ENCODE results near the gene FCER1G. TPM values are rescaled to one million over a fixed set of nuclear protein-coding genes. Genes with fewer than 3 reads are reported as not detected.

Gene FCER1G
- total and polyA plus RNA-seq, 9 of the 15 experiments (the other 6 are each of a cell fraction or from before 2014, with no cell fraction given), result 0.15 to 0.69 (median 0.31) TPM; not detected in 2

DNA sequence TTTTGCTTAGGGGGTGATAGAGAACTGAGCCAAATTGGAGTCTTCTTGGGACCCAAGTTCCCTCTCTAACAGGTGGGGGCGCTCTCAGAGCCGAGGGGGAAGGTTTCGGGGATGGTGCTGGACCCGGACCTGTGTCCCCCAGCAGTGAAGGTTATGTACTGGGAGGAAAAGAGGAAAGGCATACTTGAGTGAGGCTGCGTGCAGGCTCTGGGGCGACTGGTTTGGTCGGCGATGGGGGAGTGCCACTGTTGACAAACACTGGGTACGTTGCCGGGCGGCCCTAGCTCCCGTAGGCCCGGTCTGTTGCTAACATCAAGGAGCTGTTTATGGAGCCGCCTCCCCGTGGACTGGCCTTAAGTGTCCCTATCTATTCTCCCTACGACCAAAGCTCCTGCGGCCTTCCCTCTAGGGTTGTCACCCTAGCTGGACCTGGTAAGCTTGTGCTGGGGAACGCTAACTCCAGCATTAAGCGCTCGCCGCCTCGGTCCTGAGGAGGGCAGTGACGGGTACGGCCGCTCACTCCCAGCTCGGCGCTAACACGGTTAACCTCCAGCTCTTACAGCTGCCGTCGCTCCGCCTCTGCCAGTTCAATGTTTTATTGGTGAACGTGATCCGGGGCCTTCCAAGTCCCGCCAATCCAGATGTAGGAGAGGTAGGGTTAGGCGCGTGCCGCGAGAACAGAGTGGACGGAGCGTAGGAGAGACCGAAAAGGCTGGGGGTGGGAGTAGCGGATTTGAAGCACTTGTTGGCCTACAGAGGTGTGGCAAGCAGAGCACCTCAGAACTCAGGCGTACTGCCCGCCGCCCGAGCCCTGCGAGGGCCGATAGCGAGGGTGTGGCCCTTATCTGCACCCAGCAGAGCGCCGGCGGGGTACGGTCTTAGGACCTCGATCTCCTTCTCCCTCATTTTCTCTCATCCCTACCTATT is 49.1 kb upstream of the FCER1G start, which contains the start of gene PPOX (continued):
- TF ChIP-seq, protein P1, sequence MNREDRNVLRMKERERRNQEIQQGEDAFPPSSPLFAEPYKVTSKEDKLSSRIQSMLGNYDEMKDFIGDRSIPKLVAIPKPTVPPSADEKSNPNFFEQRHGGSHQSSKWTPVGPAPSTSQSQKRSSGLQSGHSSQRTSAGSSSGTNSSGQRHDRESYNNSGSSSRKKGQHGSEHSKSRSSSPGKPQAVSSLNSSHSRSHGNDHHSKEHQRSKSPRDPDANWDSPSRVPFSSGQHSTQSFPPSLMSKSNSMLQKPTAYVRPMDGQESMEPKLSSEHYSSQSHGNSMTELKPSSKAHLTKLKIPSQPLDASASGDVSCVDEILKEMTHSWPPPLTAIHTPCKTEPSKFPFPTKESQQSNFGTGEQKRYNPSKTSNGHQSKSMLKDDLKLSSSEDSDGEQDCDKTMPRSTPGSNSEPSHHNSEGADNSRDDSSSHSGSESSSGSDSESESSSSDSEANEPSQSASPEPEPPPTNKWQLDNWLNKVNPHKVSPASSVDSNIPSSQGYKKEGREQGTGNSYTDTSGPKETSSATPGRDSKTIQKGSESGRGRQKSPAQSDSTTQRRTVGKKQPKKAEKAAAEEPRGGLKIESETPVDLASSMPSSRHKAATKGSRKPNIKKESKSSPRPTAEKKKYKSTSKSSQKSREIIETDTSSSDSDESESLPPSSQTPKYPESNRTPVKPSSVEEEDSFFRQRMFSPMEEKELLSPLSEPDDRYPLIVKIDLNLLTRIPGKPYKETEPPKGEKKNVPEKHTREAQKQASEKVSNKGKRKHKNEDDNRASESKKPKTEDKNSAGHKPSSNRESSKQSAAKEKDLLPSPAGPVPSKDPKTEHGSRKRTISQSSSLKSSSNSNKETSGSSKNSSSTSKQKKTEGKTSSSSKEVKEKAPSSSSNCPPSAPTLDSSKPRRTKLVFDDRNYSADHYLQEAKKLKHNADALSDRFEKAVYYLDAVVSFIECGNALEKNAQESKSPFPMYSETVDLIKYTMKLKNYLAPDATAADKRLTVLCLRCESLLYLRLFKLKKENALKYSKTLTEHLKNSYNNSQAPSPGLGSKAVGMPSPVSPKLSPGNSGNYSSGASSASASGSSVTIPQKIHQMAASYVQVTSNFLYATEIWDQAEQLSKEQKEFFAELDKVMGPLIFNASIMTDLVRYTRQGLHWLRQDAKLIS (CRISPR knock-in tag; IDR thresholded peaks at IDR 0.05), result peak; percentile 64; the same call in 1 of the 2 replicates
- TF ChIP-seq ZKSCAN1 (IDR thresholded peaks at IDR 0.05; ENCODE audit: low read depth, low read length) (peak; percentile 36; the same call in 1 of the 2 replicates), HIVEP1 (CRISPR knock-in tag; IDR thresholded peaks at IDR 0.05) (no peak), CCNT2 (IDR thresholded peaks at IDR 0.05; ENCODE audit: borderline replicate concordance, extremely low read depth, insufficient read length, low read depth, low read length) (peak; percentile 100), SLC30A9 (CRISPR knock-in tag; IDR thresholded peaks at IDR 0.05) (no peak), CCAR2 (IDR thresholded peaks at IDR 0.05; ENCODE audit: low read depth, low read length) (no peak), SAP30 (IDR thresholded peaks at IDR 0.05; ENCODE audit: borderline replicate concordance, insufficient read depth, low read depth, low read length, poor library complexity, severe bottlenecking) (peak; percentile 55), FOXK2 (conservative IDR thresholded peaks at IDR 0.05 in 1 of 2, IDR thresholded peaks at IDR 0.05 in 1 of 2; ENCODE audit: low read depth in 2 of 2) (peak; percentile 32 to 41; a peak in 2 of 4 replicates), SMC3 (conservative IDR thresholded peaks at IDR 0.05; ENCODE audit: insufficient read depth, low read depth, low read length) (no peak; the same call in 1 of the 2 replicates), ZFP30 (CRISPR knock-in tag; IDR thresholded peaks at IDR 0.05; ENCODE audit: borderline replicate concordance) (no peak), ZNF561 (CRISPR knock-in tag; conservative IDR thresholded peaks at IDR 0.05) (no peak), RBM39 (optimal IDR thresholded peaks at IDR 0.05; ENCODE audit: low read depth, low read length) (no peak), POLR2AphosphoS2 (IDR thresholded peaks at IDR 0.05; ENCODE audit: low read length) (peak; percentile 79; the same call in 1 of the 2 replicates), ARNT (IDR thresholded peaks at IDR 0.05) (peak; percentile 22 to 79; a peak in 1 of 4 replicates)
- TF ChIP-seq, protein P2, sequence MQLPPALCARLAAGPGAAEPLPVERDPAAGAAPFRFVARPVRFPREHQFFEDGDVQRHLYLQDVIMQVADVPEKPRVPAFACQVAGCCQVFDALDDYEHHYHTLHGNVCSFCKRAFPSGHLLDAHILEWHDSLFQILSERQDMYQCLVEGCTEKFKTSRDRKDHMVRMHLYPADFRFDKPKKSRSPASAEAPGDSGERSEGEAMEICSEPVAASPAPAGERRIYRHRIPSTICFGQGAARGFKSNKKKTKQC (CRISPR knock-in tag; IDR thresholded peaks at IDR 0.05), result 0 out of 2 replicates have a peak, but pooled peaks have one; percentile 1
- TF ChIP-seq, protein P3, sequence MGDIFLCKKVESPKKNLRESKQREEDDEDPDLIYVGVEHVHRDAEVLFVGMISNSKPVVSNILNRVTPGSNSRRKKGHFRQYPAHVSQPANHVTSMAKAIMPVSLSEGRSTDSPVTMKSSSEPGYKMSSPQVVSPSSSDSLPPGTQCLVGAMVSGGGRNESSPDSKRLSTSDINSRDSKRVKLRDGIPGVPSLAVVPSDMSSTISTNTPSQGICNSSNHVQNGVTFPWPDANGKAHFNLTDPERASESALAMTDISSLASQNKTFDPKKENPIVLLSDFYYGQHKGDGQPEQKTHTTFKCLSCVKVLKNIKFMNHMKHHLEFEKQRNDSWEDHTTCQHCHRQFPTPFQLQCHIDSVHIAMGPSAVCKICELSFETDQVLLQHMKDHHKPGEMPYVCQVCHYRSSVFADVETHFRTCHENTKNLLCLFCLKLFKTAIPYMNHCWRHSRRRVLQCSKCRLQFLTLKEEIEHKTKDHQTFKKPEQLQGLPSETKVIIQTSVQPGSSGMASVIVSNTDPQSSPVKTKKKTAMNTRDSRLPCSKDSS (IDR thresholded peaks at IDR 0.05; ENCODE audit: low read depth, partially characterized antibody), result no peak
- TF ChIP-seq, protein P4, sequence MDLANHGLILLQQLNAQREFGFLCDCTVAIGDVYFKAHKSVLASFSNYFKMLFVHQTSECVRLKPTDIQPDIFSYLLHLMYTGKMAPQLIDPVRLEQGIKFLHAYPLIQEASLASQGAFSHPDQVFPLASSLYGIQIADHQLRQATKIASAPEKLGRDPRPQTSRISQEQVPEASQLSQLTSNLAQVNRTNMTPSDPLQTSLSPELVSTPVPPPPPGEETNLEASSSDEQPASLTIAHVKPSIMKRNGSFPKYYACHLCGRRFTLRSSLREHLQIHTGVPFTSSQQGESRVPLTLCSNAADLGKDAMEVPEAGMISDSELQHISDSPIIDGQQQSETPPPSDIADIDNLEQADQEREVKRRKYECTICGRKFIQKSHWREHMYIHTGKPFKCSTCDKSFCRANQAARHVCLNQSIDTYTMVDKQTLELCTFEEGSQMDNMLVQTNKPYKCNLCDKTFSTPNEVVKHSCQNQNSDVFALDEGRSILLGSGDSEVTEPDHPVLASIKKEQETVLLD (IDR thresholded peaks at IDR 0.05), result no peak; the same call in 1 of the 2 replicates
